ENCODE measurements around the gene KNOP1. TPM values are rescaled to one million over a fixed set of nuclear protein-coding genes. Genes with fewer than 3 reads are reported as not detected.

The KNOP1 gene
- total and polyA plus RNA-seq, 10 of the 15 experiments (the other 5 are each of a cell fraction or from before 2014, with no cell fraction given): 13.8 to 47.2 (median 32.1) TPM

DNA sequence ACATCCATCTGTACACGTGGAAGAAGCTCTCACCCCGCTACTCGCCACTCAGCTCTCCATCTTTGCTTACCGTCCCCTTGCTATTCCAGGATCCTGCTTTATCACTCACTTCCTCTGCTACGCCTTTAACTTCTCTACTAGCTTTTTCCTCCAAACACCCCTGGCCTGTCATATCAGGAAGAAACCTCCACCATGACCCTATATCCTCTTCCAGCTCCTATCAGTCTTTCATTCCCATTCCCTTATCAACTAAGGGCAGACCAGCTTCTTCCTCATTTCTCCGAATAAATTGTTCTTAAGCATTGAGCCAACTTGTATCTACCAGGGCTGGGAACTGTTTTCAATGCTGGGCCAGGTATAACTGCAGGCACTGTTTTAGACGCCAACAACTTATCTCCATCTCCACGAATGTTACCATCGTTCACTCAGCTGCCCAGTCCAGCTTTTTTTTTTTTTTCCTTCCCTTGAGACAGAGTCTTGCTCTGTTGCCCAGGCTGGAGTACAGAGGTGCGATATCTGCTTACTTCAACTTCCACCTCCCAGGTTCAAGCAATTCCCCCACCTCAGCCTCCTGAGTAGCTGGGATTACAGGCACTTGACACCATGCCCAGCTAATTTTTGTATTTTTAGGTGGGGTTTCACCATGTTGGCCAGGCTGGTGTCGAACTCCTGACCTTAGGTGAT is 4.4 kb upstream of the KNOP1 start (continued):
- TF ChIP-seq, protein P1, sequence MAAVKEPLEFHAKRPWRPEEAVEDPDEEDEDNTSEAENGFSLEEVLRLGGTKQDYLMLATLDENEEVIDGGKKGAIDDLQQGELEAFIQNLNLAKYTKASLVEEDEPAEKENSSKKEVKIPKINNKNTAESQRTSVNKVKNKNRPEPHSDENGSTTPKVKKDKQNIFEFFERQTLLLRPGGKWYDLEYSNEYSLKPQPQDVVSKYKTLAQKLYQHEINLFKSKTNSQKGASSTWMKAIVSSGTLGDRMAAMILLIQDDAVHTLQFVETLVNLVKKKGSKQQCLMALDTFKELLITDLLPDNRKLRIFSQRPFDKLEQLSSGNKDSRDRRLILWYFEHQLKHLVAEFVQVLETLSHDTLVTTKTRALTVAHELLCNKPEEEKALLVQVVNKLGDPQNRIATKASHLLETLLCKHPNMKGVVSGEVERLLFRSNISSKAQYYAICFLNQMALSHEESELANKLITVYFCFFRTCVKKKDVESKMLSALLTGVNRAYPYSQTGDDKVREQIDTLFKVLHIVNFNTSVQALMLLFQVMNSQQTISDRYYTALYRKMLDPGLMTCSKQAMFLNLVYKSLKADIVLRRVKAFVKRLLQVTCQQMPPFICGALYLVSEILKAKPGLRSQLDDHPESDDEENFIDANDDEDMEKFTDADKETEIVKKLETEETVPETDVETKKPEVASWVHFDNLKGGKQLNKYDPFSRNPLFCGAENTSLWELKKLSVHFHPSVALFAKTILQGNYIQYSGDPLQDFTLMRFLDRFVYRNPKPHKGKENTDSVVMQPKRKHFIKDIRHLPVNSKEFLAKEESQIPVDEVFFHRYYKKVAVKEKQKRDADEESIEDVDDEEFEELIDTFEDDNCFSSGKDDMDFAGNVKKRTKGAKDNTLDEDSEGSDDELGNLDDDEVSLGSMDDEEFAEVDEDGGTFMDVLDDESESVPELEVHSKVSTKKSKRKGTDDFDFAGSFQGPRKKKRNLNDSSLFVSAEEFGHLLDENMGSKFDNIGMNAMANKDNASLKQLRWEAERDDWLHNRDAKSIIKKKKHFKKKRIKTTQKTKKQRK (IDR thresholded peaks at IDR 0.05; ENCODE audit: low read depth, low read length): no peak
- no peak for TF ChIP-seq RFX5 (IDR thresholded peaks at IDR 0.05; ENCODE audit: low read depth, low read length)
- TF ChIP-seq SIN3A (IDR thresholded peaks at IDR 0.05; ENCODE audit: low read depth, low read length): no peak
- no peak for TF ChIP-seq DPF2 (IDR thresholded peaks at IDR 0.05)
- TF ChIP-seq EED (IDR thresholded peaks at IDR 0.05; ENCODE audit: low read depth): no peak
- TF ChIP-seq E2F8 (IDR thresholded peaks at IDR 0.05; ENCODE audit: low read depth, partially characterized antibody): no peak
- TF ChIP-seq NR2C1 (IDR thresholded peaks at IDR 0.05): no peak
- no peak for TF ChIP-seq TCF7 (IDR thresholded peaks at IDR 0.05; ENCODE audit: borderline replicate concordance)

Data from GM12878 (cell line).